ENCODE measurements around the gene RAB17.

GRCh38 chr2:237596520-237597195 is 6.1 kb upstream of the RAB17 start:
- no peak for TF ChIP-seq POLR2A (IDR thresholded peaks at IDR 0.05; ENCODE audit: extremely low read depth, insufficient read length)
- no peak for TF ChIP-seq CTCF (IDR thresholded peaks at IDR 0.05; ENCODE audit: low read depth, low read length)
